ENCODE results near the gene MAP3K6. TPM values are rescaled to one million over a fixed set of nuclear protein-coding genes. Genes with fewer than 3 reads are reported as not detected.

The MAP3K6 gene
- polyA plus RNA-seq, 1 donor from 2014 or later, result 4.4 TPM

GRCh38 chr1:27393641-27394281, 27.0 kb upstream of the MAP3K6 start:
- H3K27ac ChIP-seq (ENCODE audit: low read length), result no peak overlapping the region
- no peaks in the 10 kb centered on the region for H4K20me1 ChIP-seq (ENCODE audit: insufficient read depth)
- no peaks in the 10 kb centered on the region for H3K9me2 ChIP-seq (ENCODE audit: insufficient read depth, low read length)
- H2AFZ ChIP-seq (ENCODE audit: low read depth, low read length), result no peak overlapping the region
- H3F3A ChIP-seq (ENCODE audit: insufficient read depth, low read length, poor library complexity, severe bottlenecking), result no peaks in the 10 kb centered on the region
- H3K79me2 ChIP-seq (replicated peaks; ENCODE audit: insufficient read depth, low read length), result no peaks in the 10 kb centered on the region
- no peak overlapping the region for H3K9ac ChIP-seq (ENCODE audit: low read length)
- no peak overlapping the region for H3K4me3 ChIP-seq (ENCODE audit: low read length)
- H3K9me3 ChIP-seq (ENCODE audit: low read length), result no peaks in the 10 kb centered on the region
- no peaks in the 10 kb centered on the region for H3K27me3 ChIP-seq (ENCODE audit: insufficient read depth, low read depth, low read length)
- no peak overlapping the region for H3K4me2 ChIP-seq (ENCODE audit: low read length)
- TF ChIP-seq EZH2 (IDR thresholded peaks at IDR 0.05; ENCODE audit: borderline replicate concordance, insufficient read depth, low read length, poor library complexity, severe bottlenecking) (no peak), SMC3 (conservative IDR thresholded peaks at IDR 0.05; ENCODE audit: poor library complexity) (no peak), REST (IDR thresholded peaks at IDR 0.05; ENCODE audit: borderline replicate concordance) (no peak), RAD21 (conservative IDR thresholded peaks at IDR 0.05) (no peak), TAF1 (IDR thresholded peaks at IDR 0.05; ENCODE audit: low read depth) (no peak), CTCF (IDR thresholded peaks at IDR 0.05; ENCODE audit: poor library complexity, severe bottlenecking) (no peak), MXI1 (conservative IDR thresholded peaks at IDR 0.05; ENCODE audit: poor library complexity, severe bottlenecking) (no peak), EP300 (conservative IDR thresholded peaks at IDR 0.05; ENCODE audit: poor library complexity, severe bottlenecking) (no peak), POLR2AphosphoS5 (IDR thresholded peaks at IDR 0.05) (no peak)
- H3K36me3 ChIP-seq (ENCODE audit: insufficient read depth, low read length), result no peaks in the 10 kb centered on the region

GRCh38 chr1:27392778-27393635, 26.2 kb upstream of the MAP3K6 start:
- TF ChIP-seq EZH2 (IDR thresholded peaks at IDR 0.05; ENCODE audit: borderline replicate concordance, insufficient read depth, low read length, poor library complexity, severe bottlenecking) (no peak), EP300 (conservative IDR thresholded peaks at IDR 0.05; ENCODE audit: poor library complexity, severe bottlenecking) (no peak), POLR2AphosphoS5 (IDR thresholded peaks at IDR 0.05) (no peak), CTCF (IDR thresholded peaks at IDR 0.05; ENCODE audit: poor library complexity, severe bottlenecking) (no peak), TAF1 (IDR thresholded peaks at IDR 0.05; ENCODE audit: low read depth) (no peak), SMC3 (conservative IDR thresholded peaks at IDR 0.05; ENCODE audit: poor library complexity) (no peak), RAD21 (conservative IDR thresholded peaks at IDR 0.05) (no peak)
- H3K4me3 ChIP-seq (ENCODE audit: low read length), result peak overlapping the region; percentile 75
- H3K4me2 ChIP-seq (ENCODE audit: low read length), result peak overlapping the region; percentile 67
- H3K9me3 ChIP-seq (ENCODE audit: low read length), result no peaks in the 10 kb centered on the region
- no peaks in the 10 kb centered on the region for H3K36me3 ChIP-seq (ENCODE audit: insufficient read depth, low read length)
- H3K27me3 ChIP-seq (ENCODE audit: insufficient read depth, low read depth, low read length), result no peaks in the 10 kb centered on the region
- no peak overlapping the region for H3K27ac ChIP-seq (ENCODE audit: low read length)
- H3K79me2 ChIP-seq (replicated peaks; ENCODE audit: insufficient read depth, low read length), result no peaks in the 10 kb centered on the region
- H4K20me1 ChIP-seq (ENCODE audit: insufficient read depth), result no peaks in the 10 kb centered on the region
- no peaks in the 10 kb centered on the region for H3F3A ChIP-seq (ENCODE audit: insufficient read depth, low read length, poor library complexity, severe bottlenecking)
- H2AFZ ChIP-seq (ENCODE audit: low read depth, low read length), result no peak overlapping the region
- H3K9ac ChIP-seq (ENCODE audit: low read length), result peak overlapping the region; percentile 84
- H3K9me2 ChIP-seq (ENCODE audit: insufficient read depth, low read length), result no peaks in the 10 kb centered on the region

Measured in neural cell (in vitro differentiated cells).